HG02970 (cell line): ENCODE measurements around the gene FRAT2.

Experiments
- ATAC-seq: cut with Tn5 transposase; IDR thresholded peaks from one replicate; pipeline ENCODE4 v1.9.1; 2021; ENCODE audit warnings: mild to moderate bottlenecking, moderate library complexity, moderate number of reproducible peaks; ENCODE audit not compliant: unreplicated experiment, low FRiP score

Gene FRAT2, protein sequence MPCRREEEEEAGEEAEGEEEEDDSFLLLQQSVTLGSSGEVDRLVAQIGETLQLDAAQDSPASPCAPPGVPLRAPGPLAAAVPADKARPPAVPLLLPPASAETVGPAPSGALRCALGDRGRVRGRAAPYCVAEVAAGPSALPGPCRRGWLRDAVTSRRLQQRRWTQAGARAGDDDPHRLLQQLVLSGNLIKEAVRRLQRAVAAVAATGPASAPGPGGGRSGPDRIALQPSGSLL

DNA sequence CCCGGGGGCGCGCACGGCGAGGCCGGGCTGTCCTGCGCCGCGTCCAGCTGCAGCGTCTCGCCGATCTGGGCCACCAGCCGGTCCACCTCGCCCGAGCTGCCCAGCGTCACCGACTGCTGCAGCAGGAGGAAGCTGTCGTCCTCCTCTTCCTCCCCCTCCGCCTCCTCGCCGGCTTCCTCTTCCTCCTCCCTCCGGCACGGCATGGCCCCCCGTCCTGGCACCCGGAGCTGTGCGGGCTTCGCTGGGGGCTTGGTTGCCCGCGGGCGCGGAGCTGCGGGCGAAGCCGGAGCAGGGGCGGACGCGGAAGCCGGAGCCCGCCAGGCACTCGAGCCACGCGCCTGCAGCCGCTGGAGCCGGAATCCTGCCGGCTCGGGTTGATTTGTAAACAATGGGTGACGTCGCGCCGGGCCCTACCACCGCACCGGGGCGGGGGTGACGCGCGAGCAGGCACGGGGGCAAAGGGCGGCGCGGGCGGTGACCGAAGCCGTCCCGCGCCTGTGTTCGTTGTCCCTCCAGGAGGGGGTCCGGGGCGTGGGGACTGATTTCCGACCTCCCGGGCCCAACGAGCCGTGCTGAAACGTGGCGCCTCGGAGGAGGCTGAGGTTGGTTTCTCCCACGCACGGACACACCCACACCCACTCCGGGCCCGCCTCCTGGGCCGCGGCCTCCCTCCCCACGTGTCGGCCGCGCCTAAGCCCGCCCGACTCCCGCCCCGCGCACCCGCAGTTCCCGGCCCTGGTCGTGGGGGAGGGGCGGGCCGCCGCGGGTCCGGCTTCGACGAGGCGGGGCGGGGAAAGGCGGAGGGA lies at the start of gene FRAT2:
FRAT2 (minus strand) TSS at position 360 of the 806 bp plus-strand sequence; CDS start at position 203, 157 bp downstream.
- ATAC-seq, result peak; percentile 82

DNA sequence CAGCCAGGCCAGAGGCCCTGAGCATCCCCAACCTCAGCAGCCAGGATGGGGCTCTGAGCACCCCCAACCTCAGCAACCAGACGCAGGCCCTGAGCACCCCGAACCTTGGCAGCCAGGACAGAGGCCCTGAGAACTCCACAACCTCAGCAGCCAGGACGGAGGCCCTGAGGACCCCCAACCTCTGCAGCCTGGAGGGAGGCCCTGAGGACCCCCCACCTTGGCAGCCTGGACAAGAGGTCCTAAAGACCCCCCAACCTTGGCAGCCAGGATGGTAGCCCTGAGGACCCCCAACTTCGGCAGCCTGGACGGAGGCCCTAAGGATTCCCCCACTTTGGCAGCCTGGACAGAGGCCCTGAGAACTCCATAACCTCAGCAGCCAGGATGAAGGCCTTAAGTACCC lies 49.6 kb upstream of the FRAT2 start:
- no peak for ATAC-seq

DNA sequence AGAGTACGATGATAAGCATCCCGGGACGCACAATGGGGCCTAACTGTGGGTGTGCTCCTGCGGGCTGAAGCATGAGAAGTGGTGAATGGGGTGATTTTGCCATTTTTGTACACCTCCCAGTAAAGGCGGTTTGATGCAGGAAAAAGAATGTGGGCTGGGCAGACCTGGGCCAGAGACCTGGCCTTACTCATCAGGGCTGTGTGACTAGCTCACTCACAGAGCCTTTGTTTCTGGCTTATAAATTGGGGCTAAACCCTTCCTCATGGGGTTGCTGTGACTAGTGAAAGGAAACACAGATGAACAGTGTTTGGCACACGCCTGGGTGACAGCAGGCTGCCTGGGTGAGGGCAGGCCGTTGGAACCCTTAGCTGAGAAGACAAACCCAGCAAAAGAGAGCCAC lies 48.6 kb upstream of the FRAT2 start:
- ATAC-seq, result no peak

DNA sequence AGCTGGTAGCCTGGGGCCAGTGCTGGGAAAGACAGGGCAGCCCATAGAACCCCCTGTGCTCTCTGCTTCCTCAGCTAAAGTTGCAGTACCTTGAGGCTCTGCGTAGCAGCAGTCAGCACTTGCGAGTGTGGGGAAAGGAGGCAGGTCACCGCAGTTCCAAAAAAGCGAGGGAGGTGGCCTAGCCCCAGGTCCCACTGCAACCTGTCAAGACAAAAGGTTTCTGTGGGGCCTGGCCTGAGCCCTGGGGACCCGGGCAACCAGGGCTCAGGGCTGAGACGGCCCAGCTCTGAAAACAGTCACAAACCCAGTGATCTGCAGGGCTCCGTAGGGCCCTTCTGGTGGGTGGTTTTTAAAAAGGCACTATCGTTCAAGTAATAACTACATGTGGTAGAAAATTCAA lies 47.1 kb upstream of the FRAT2 start:
- no peak for ATAC-seq

DNA sequence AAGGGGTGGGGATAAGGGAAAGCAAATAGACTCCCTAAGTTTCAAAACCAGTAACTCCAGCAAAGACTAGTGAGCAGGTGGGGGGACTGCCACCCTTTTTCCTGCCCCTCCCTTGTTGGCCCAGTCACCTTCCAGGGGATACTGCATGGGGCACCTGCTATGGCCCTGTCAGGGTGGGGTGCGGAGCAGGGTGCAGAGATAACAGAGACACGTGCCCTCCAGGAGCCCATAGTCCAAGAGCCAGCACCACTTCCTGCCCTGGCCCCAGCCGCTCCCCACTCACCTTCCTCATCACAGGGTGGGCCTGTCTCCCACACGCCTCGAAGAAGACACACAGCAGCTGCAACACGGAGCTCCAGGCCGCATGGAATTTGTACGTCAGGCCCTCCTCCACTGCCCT lies 46.0 kb upstream of the FRAT2 start:
- ATAC-seq, result no peak

DNA sequence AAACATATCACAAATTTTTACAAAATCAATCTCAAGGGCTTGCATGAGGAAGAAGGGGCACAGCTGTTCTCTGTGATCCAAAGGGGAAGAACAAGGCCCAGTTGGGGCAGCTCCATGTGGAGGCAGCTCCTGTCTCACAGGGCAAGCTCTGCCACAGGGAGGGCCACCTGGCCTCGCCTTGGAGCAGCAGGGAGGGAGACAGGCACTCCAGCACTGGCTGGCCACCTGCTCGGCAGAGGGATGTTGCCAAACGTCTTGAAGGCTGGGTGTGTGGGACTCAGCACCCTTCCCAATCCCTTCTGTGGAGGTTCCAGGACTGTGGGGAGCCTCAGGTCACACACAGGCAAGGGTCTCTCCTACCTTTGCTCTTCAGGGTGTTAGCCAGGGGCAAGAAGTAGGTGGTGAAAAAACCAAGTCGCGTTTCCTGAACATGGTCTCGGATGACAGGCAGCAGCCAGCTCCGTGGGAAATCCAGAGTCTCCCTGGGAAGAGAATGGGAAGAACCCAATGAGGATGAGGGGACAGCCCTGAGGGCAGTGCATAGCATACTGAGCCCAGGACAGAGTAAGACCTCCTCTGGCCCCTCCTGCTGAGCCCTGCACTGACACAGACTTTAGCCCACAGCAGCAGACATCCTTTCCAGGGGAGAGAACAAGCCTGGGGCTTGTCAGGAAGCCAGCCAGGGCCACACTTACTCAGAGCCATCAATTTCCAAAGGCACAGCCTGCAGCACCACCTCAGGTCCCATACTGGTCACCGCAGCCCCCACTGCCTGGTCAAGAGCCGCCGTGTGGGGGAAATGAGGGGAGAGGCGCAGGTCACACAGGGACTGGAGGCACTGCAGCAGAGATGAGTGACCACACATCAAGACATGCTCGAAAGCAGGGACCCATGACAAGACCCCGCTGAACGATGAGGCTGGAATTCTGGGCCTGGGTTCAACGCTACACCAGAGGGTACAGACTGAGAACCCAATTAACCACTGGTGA lies 44.7 kb upstream of the FRAT2 start:
- ATAC-seq, result no peak

DNA sequence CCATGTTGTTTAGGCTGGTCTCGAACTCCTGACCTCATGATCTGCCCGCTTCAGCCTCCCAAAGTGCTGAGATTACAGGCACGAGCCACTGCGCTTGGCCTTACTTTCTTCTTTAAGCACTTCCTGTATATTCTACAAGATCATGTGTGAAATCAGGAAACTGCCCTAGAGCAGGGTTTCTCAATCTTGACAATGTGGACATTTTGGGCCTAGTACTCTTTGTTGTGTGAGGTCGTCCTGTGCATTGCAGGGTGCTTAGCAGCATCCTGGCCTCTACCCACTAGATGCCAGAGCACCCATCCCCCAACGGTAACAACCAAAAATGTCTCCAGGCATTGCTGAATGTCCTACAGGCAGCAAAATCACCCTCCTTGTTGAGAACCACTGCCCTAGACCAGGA lies 41.9 kb upstream of the FRAT2 start:
- ATAC-seq, result no peak

DNA sequence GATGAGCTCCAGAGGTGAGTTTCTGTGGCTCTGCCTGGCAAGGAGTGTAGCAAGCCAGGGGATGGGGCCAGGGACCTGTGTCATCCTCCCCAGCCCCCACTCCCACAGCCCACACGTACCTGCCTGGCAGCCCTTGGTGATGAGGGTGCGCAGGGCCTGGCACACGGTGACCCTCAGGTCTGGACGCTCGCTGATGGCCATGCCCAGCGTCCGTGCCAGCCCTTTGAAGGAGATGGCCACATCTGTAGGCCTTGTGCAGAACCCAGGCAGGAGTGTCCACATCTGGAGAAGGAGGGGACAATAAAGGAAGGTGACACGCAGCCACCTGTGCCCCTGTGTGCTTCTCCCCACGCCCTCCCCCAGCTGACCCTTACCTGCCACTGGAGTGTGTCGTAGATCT lies 38.9 kb upstream of the FRAT2 start:
- ATAC-seq, result no peak

DNA sequence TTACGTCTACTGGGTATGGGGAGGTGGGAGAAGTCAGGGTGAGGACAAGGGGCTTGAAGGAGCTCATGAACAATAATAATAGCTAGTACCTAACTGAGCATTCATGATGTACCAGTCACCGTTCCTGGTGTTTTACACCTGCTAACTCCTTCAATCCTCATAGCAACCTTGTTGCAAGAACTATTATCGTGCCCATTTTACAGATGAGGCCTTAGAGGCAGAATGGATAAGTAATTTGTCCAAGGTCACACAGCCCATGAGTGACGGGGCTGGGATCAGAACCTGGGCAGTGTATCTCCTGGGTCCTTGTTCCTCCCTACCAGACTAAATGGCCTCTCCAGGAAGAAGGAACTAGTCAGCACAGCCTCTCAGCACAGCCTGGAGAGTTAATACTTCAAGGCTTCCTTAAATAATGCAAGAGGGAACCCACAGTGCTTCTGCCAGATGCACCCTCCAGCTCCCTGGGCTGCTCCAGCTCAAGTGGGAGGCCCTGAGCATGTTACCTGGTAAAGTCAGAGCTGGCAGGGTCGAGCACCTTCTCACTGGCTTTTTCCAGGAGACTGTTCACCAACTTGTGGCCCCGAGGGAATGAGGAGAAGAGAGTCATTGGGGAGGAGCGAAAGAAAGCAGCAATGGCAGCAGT lies 37.8 kb upstream of the FRAT2 start:
- no peak for ATAC-seq

DNA sequence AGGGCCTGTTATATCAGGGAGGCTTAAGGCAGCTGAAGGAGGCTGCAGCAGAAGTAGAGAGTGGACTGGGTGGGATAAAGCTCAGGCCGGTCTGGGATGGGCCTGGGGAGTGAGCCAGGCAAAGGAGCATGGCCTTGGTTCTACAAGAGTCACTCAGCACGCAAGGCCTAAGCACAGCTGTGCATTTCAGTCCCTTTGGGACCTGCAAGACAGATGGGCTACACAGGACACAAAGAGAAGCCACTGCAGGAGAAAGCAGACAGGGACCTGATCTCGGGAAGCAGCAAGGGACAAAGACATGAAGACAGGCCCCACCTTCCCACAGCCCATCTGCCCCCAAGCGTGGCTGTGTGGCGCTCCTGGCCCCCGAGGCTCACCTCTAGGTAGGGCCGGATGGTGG lies 37.2 kb upstream of the FRAT2 start:
- ATAC-seq, result no peak

DNA sequence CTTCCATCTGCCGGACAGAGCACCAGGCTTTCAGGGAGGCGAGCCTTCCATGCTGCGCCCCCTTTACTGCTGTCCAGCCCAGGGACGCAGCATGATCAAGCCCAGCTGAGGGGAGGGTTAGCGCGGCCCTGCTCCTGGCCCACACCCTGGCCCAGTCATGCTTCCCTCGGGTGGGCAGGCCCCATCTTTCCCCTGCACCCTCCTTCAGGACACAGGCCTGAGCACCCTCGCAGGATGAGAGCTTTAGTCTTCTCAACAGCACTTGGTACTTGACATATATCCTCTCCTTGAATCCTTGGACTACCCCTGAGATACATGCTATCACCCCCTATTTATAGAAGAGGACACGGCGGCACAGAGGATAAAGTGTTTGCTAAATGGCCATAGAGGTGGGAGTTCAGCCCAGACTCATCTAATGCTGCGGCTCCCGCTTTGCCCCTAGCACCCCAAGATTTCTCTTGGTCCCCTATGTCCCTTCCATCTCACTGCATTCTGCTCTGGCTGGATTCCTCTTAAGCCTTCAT lies 32.7 kb upstream of the FRAT2 start:
- ATAC-seq, result no peak

DNA sequence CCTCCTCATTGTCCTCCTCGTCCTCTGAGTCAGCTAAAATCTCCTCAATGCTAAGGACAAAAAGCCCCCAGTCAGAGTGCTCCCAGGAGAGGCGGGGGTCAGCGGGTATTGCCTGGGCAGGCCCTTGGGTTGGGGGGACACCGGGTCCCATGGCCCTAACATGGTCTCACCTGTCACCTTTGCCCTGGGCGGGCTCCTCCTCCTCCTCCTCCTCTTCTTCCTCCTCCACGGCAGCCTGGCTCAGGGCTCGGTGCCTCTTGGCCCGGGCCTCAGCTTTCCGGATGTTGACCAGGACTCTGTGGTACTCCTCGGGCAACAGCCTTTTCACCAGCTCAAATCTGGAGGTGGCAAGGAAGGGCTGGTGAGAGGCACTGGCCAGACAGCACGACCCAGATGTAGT lies 32.0 kb upstream of the FRAT2 start:
- no peak for ATAC-seq

DNA sequence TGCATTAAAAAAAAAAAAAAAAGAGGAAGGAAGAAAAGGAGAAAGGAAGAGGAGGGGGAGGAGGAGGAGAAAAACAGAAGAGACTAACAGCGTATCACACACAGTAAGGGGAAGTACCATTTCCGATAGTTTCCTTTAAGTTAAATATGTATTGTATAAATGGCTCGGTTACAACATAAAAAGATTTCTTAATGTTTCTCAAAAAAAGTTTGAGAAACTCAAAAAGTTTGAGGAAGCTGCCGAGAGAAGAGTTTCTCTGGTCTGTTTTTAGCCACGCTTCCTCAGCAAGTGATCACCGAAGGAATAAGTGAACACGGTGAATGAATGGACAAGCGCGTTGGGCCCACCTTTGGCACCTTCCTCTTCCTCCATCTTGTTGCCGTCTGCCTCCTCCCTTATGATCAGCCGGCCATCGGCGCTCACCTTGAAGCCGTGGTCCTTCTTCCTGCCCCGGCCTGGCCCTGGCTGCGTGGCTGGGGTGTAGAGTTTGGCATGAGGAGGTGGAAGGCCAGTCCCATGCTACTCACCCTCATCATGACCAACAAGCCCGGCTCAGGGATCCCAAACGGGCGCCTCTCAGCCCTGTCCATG lies 31.3 kb upstream of the FRAT2 start:
- ATAC-seq, result no peak

DNA sequence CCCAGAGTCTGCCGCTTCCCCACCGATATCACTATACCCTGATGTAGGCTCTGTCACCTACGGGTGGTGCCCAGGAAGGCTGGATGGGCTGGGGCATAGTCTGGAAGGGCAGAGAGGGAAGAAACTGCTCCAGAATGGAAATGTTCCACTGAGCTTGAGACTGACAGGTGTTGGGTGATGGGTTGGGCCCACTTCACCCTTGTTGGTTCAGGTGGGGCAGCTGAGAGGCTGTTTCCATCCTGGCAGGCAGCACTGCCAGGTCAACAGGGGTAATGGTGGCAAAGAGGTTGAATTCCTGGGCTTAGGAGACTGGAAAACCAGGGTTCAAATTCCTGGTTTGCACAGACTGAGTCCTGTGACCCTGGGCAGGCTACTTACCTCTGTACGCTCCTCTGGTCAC lies 28.5 kb upstream of the FRAT2 start:
- no peak for ATAC-seq

DNA sequence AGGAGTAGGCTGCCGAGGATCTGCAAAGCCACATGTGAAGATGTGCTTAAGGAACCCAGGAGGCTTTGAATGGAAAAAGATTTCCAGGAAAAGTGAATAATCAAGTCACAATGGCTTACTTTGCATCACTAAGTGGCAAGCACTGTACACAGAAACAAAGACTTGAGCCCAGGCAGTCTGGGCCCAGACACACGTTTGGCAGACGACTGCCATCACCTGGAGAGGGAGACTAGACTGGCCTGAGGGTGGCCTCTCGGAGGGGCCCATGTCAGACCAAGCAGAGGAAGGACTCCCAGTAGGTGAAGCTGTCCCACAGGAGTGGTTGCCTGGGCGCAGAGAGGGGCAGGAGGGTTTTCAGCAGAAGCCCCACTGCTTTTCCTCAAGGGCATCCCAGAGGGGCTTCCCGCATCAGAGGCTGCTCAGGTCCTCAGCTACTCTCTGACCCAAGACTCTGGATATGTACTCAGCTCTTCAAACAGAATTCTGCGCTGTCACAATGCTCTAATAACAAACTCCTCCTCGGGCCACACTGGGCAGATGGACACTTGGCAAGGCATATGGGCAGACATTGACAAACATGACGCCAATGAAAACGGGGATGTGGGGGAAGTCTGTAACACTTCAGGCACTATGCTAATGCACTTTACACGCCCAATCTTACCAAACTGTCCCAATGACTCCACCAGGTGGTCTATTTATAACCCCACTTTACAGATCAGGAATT lies 27.9 kb upstream of the FRAT2 start:
- ATAC-seq, result no peak

DNA sequence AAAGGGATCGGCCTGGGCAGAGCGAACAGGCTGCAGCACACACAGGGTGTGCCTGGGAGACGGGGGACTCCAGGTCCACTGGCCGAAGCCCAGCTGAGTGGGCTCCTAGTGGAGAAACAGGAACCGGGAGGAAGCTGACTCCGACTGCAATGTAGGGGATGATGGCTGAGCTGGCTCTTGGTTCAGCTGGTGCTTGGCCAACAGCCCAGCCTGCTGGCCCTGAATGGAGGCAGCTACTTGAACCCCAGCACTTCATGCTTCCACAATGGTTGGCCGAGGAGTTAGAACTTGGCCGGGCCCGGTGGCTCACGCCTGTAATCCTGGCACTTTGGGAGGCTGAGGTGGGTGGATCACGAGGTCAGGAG lies 27.0 kb upstream of the FRAT2 start:
- no peak for ATAC-seq

DNA sequence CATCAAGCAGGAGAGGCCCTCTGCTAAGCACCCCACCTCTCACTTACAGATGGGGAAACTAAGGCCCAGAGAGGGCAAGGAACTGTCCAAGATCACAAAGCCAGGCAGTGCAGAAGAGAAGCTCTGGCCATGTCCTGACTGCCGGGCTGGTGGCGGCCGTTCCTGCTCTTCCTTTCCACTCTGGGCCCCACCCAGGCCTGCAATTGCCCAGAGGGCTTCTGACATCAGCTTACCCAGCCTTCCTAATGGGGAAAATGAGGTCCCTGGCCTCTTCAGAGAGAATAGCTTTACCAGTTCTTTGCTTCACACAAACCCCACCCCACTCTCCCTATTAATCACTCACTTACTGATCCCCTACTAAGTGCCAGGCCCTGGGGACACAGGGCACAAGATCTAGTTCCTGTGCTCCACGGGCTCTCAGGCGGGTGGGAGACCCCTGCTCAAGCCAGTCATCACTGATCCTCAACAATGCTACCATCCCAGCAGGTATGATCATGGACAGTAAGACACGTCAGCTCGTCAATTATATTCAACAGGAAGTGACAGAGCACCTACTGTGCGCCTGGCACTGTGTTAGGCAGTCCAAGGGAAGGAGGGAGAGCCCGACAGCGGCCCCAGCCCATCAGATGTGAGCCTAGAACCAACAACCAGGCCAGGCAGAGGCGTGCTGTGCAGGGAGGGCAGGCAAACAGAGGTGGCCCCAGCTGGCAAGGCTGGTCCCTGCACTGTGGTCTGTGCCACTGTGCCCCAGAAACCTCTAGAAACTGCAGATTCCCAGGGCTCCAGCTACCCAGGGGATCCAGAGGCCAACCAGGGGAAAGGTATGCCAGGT lies 26.4 kb upstream of the FRAT2 start:
- no peak for ATAC-seq

DNA sequence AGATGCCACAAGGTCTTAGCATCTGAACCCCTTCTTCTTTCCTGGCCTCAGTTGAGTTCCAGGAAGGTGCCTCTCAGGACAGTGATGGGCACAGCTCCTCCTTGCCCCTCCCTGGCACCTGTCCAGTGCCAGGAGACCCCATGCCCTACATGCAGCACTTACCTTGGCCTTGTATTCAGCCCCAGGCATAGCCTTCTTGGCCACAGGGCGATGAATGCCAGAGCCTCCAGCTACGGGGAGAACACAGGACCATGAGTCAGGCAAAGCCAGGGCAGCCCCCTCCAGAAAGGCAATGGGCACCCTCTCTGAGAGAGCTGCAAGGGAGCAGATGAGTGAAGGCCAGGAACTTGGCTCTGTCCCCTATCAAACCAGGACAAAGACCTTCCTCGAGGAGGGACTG lies 24.3 kb upstream of the FRAT2 start:
- ATAC-seq, result no peak
